BJ (cell line): Measurements from ENCODE around the gene MAPKAPK2. TPM values are rescaled to one million over a fixed set of nuclear protein-coding genes. Genes with fewer than 3 reads are reported as not detected.

Source experiments
- CTCF ChIA-PET: fragments of 350-600 bp; formaldehyde crosslinking; extraction: SDS; loops from one replicate; lab custom pipeline; 2021; ENCODE audit warnings: antibody characterized with exemption, inconsistent platforms; lab: Yijun Ruan, JAX
- POLR2A ChIA-PET: fragments of 300-600 bp; sonication (Branson Sonifier 250); formaldehyde crosslinking; extraction: SDS; loops from one replicate; lab custom pipeline; 2021; ENCODE audit warnings: antibody characterized with exemption; lab: Charles Lee
- DNase-seq: peaks from one replicate; pipeline ENCODE4 v3.0.0-alpha.2; 2011; ENCODE audit warnings: low read depth
- H3K27me3 ChIP-seq: 2 replicates; pipeline ENCODE4 v1.6.0; 2011; ENCODE audit warnings: low read length; ENCODE audit not compliant: control insufficient read depth, insufficient read depth
- H3K36me3 ChIP-seq: 2 replicates; pipeline ENCODE4 v1.5.1; 2011; ENCODE audit warnings: low read length; ENCODE audit not compliant: control insufficient read depth, insufficient read depth
- H3K4me3 ChIP-seq: 2 replicates; pipeline ENCODE4 v1.5.1; 2011; ENCODE audit warnings: low read depth, mild to moderate bottlenecking, control low read depth, low read length
- CTCF ChIP-seq: IDR thresholded peaks from 2 replicates; pipeline ENCODE4 v1.5.1; 2011; ENCODE audit warnings: low read depth, mild to moderate bottlenecking, control low read depth, inconsistent platforms, low read length, moderate library complexity; ENCODE audit not compliant: insufficient read depth
- polyA plus RNA-seq: library from polyadenylated mRNA; depleted of rRNA; stranded (reverse); fragments of >200 nt; gene quantifications from 2 replicates; pipeline ENCODE4 v1.2.3, GENCODE V29; 2011

MAPKAPK2 gene
- polyA plus RNA-seq, 1 experiment = 80.1 TPM

- ChIA-PET CTCF (interaction anchor here (1.2 to 3.0 kb wide), 4 partner anchors 9 to 23 kb away, joined by 3 to 11 read pairs (median 3); no protein-coding TSS in a partner anchor), POLR2A (no interaction called here)
- Histone ChIP-seq H3K36me3 (no peaks in the 10 kb centered on the region), H3K4me3 (no peak overlapping the region), H3K27me3 (no peaks in the 10 kb centered on the region)
- no peak for TF ChIP-seq CTCF
- no peak for DNase-seq
These were observed 25.7 kb downstream of the MAPKAPK2 start for GRCh38 chr1:206710460-206710823.

GRCh38 chr1:206713070-206713469, 28.4 kb downstream of the MAPKAPK2 start:
- no peak for TF ChIP-seq CTCF
- ChIA-PET POLR2A (no interaction called here), CTCF (interaction anchor here (5.7 kb wide), 1 partner anchor 12 kb away, joined by 37 read pairs; no protein-coding TSS in a partner anchor)
- H3K36me3 ChIP-seq = no peaks in the 10 kb centered on the region
- no peak for DNase-seq
- no peaks in the 10 kb centered on the region for H3K27me3 ChIP-seq
- H3K4me3 ChIP-seq = no peak overlapping the region

GRCh38 chr1:206713910-206714312, 29.2 kb downstream of the MAPKAPK2 start:
- no peaks in the 10 kb centered on the region for H3K36me3 ChIP-seq
- H3K27me3 ChIP-seq = no peaks in the 10 kb centered on the region
- CTCF ChIA-PET = interaction anchor here (1.0 to 5.7 kb wide), 4 partner anchors 8 to 273 kb away, joined by 3 to 37 read pairs (median 8); no protein-coding TSS in a partner anchor
- POLR2A ChIA-PET = no interaction called here
- no peak overlapping the region for H3K4me3 ChIP-seq
- DNase-seq = no peak
- no peak for TF ChIP-seq CTCF

- no peak overlapping the region for H3K4me3 ChIP-seq
- POLR2A ChIA-PET = no interaction called here
- peak; percentile 69 for DNase-seq
- H3K27me3 ChIP-seq = no peaks in the 10 kb centered on the region
- TF ChIP-seq CTCF = no peak
- no peaks in the 10 kb centered on the region for H3K36me3 ChIP-seq
- CTCF ChIA-PET = interaction anchor here (1.0 to 5.7 kb wide), 8 partner anchors 8 to 272 kb away, joined by 3 to 37 read pairs (median 4); no protein-coding TSS in a partner anchor
These were observed 29.8 kb downstream of the MAPKAPK2 start for GRCh38 chr1:206714331-206715058.

- DNase-seq = no peak
- no peak for TF ChIP-seq CTCF
- H3K4me3 ChIP-seq = no peak overlapping the region
- H3K27me3 ChIP-seq = no peaks in the 10 kb centered on the region
- POLR2A ChIA-PET = no interaction called here
- no peaks in the 10 kb centered on the region for H3K36me3 ChIP-seq
- CTCF ChIA-PET = interaction anchor here (0.9 to 5.7 kb wide), 8 partner anchors 9 to 197 kb away, joined by 3 to 37 read pairs (median 4); no protein-coding TSS in a partner anchor
These were observed 30.4 kb downstream of the MAPKAPK2 start for GRCh38 chr1:206715120-206715519.
